IMR-90 (cell line): ENCODE data around the gene PPP1R14C. TPM values are rescaled to one million over a fixed set of nuclear protein-coding genes. Genes with fewer than 3 reads are reported as not detected.

ENCODE experiments used
- ATAC-seq: fragments of 200-7000 bp; cut with Tn5 transposase; 2 replicates; pipeline ENCODE4 v1.9.1; 2020; ENCODE audit warnings: low read depth, mild to moderate bottlenecking, moderate library complexity
- BruUV-seq: library from RNA; stranded (reverse); fragments of 400-500 nt; replicated peaks from 2 replicates; lab custom pipeline; 2021; lab: Mats Ljungman, UMichigan
- CTCF ChIA-PET: fragments of 300-600 bp; formaldehyde crosslinking; extraction: SDS; loops from one replicate; lab custom pipeline; 2021; ENCODE audit warnings: antibody characterized with exemption; lab: Yijun Ruan, JAX
- POLR2A ChIA-PET: fragments of 300-600 bp; sonication (Branson Sonifier 250); formaldehyde crosslinking; loops from one replicate; lab custom pipeline; 2022; ENCODE audit warnings: antibody characterized with exemption; ENCODE audit not compliant: unreplicated experiment; lab: Charles Lee
- DNase-seq: peaks from one replicate; pipeline ENCODE4 v3.0.0; 2013
- H2AFZ ChIP-seq: replicated peaks from 2 replicates; pipeline ENCODE3; 2013; ENCODE audit warnings: low read length, mild to moderate bottlenecking; ENCODE audit not compliant: poor library complexity
- H2AK5ac ChIP-seq: 2 replicates; pipeline ENCODE4 v1.6.1; 2013; ENCODE audit warnings: low read depth, low read length, inconsistent platforms
- H2AK9ac ChIP-seq: replicated peaks from 2 replicates; pipeline ENCODE3; 2013; ENCODE audit warnings: mild to moderate bottlenecking, low read depth, low read length, moderate library complexity; ENCODE audit not compliant: poor library complexity
- H2BK120ac ChIP-seq: 2 replicates; pipeline ENCODE4 v1.6.1; 2013; ENCODE audit warnings: low read depth, low read length, inconsistent platforms
- H2BK15ac ChIP-seq: 3 replicates; pipeline ENCODE4 v1.6.1; 2013; ENCODE audit warnings: low read depth, low read length, inconsistent platforms
- H2BK20ac ChIP-seq: 2 replicates; pipeline ENCODE4 v1.6.1; 2013; ENCODE audit warnings: low read depth, mild to moderate bottlenecking, inconsistent platforms, low read length, moderate library complexity
- H2BK5ac ChIP-seq: 2 replicates; pipeline ENCODE4 v1.6.1; 2013; ENCODE audit warnings: mild to moderate bottlenecking, low read depth, low read length, inconsistent platforms; ENCODE audit not compliant: poor library complexity, severe bottlenecking
- H3K14ac ChIP-seq: replicated peaks from 2 replicates; pipeline ENCODE4 v1.6.1; 2013; ENCODE audit warnings: low read depth, low read length, inconsistent platforms
- H3K18ac ChIP-seq: 2 replicates; pipeline ENCODE4 v1.6.1; 2013; ENCODE audit warnings: low read depth, low read length, control low read depth
- H3K23ac ChIP-seq: 2 replicates; pipeline ENCODE4 v1.6.1; 2013; ENCODE audit warnings: low read depth, low read length, inconsistent platforms
- H3K27ac ChIP-seq: 2 replicates; pipeline ENCODE4 v1.5.1; 2013; ENCODE audit warnings: mild to moderate bottlenecking, control low read depth, low read length; ENCODE audit not compliant: insufficient read depth
- H3K27me3 ChIP-seq: 2 replicates; pipeline ENCODE4 v1.6.1; 2013; ENCODE audit warnings: low read length; ENCODE audit not compliant: control insufficient read depth, insufficient read depth
- H3K36me3 ChIP-seq: 2 replicates; pipeline ENCODE4 v1.6.1; 2013; ENCODE audit warnings: low read length, mixed read lengths; ENCODE audit not compliant: control insufficient read depth, insufficient read depth
- H3K4ac ChIP-seq: 2 replicates; pipeline ENCODE4 v1.6.1; 2013; ENCODE audit warnings: low read depth, low read length, inconsistent platforms
- H3K4me1 ChIP-seq: 2 replicates; pipeline ENCODE4 v1.6.1; 2013; ENCODE audit warnings: low read length, mixed read lengths; ENCODE audit not compliant: control insufficient read depth, insufficient read depth
- H3K4me2 ChIP-seq: 2 replicates; pipeline ENCODE4 v1.6.1; 2013; ENCODE audit warnings: low read depth, mild to moderate bottlenecking, control low read depth, low read length, moderate library complexity
- H3K4me3 ChIP-seq: 2 replicates; pipeline ENCODE4 v1.5.1; 2013; ENCODE audit warnings: low read depth, mild to moderate bottlenecking, control low read depth, low read length, moderate library complexity; ENCODE audit not compliant: insufficient read depth
- H3K56ac ChIP-seq: 2 replicates; pipeline ENCODE4 v1.6.1; 2013; ENCODE audit warnings: low read length, inconsistent platforms; ENCODE audit not compliant: insufficient read depth; ENCODE audit errors: extremely low read depth
- H3K79me1 ChIP-seq, 2 experiments: 2 replicates each; pipeline ENCODE4 v1.6.1; 2013; ENCODE audit warnings: low read length in 2 of 2, inconsistent platforms in 1 of 2, low read depth in 1 of 2
- H3K9ac ChIP-seq: 2 replicates; pipeline ENCODE4 v1.6.1; 2013; ENCODE audit warnings: low read depth, low read length, control low read depth
- H3K9me1 ChIP-seq: 2 replicates; pipeline ENCODE4 v1.6.1; 2013; ENCODE audit warnings: low read length, inconsistent platforms; ENCODE audit not compliant: insufficient read depth
- H3K9me3 ChIP-seq: 2 replicates; pipeline ENCODE4 v1.6.1; 2013; ENCODE audit warnings: low read length; ENCODE audit not compliant: control insufficient read depth, insufficient read depth
- H4K20me1 ChIP-seq: 2 replicates; pipeline ENCODE4 v1.6.1; 2013; ENCODE audit warnings: low read length, inconsistent platforms; ENCODE audit not compliant: insufficient read depth
- H4K5ac ChIP-seq: 2 replicates; pipeline ENCODE4 v1.6.1; 2013; ENCODE audit warnings: mild to moderate bottlenecking, low read depth, low read length, control low read depth
- H4K8ac ChIP-seq, 2 experiments: 2 replicates each; pipeline ENCODE4 v1.6.1; 2013; ENCODE audit warnings: low read depth in 2 of 2, low read length in 2 of 2, control low read depth in 1 of 2, inconsistent platforms in 1 of 2
- H4K91ac ChIP-seq: 2 replicates; pipeline ENCODE4 v1.6.1; 2013; ENCODE audit warnings: low read depth, low read length, inconsistent platforms; ENCODE audit not compliant: insufficient read depth
- BHLHE40 ChIP-seq: fragments of 150-350 bp; IDR thresholded peaks from 2 replicates; pipeline ENCODE4 v1.6.1; 2016; ENCODE audit warnings: mild to moderate bottlenecking, low read depth, low read length
- CEBPB ChIP-seq: IDR thresholded peaks from 2 replicates; pipeline ENCODE4 v1.6.1; 2012; ENCODE audit warnings: low read depth, low read length, improper control_type of control experiment
- CHD1 ChIP-seq: IDR thresholded peaks from 2 replicates; pipeline ENCODE4 v1.6.1; 2012; ENCODE audit warnings: low read depth, low read length, improper control_type of control experiment
- CTCF ChIP-seq: conservative IDR thresholded peaks from 2 replicates; pipeline ENCODE4 v1.5.1; 2012; ENCODE audit warnings: mild to moderate bottlenecking, low read depth, low read length, improper control_type of control experiment
- ELK1 ChIP-seq: fragments of 150-350 bp; IDR thresholded peaks from 2 replicates; pipeline ENCODE4 v1.6.1; 2016; ENCODE audit warnings: low read depth, mild to moderate bottlenecking, low read length, moderate library complexity, borderline replicate concordance
- MAFK ChIP-seq: IDR thresholded peaks from 2 replicates; pipeline ENCODE4 v1.6.1; 2012; ENCODE audit warnings: low read depth, low read length, improper control_type of control experiment
- MAZ ChIP-seq: IDR thresholded peaks from 2 replicates; pipeline ENCODE4 v1.6.1; 2012; ENCODE audit warnings: low read depth, mild to moderate bottlenecking, low read length, improper control_type of control experiment, moderate library complexity, borderline replicate concordance
- MXI1 ChIP-seq: IDR thresholded peaks from 2 replicates; pipeline ENCODE4 v1.6.1; 2012; ENCODE audit warnings: low read depth, mild to moderate bottlenecking, low read length, moderate library complexity, borderline replicate concordance
- NFE2L2 ChIP-seq: fragments of 150-350 bp; IDR thresholded peaks from 2 replicates; pipeline ENCODE4 v1.6.1; 2016; ENCODE audit warnings: low read depth, mild to moderate bottlenecking, low read length
- POLR2A ChIP-seq: IDR thresholded peaks from 2 replicates; pipeline ENCODE4 v1.6.1; 2012; ENCODE audit warnings: mild to moderate bottlenecking, low read depth, low read length
- RAD21 ChIP-seq: IDR thresholded peaks from 2 replicates; pipeline ENCODE4 v1.6.1; 2012; ENCODE audit warnings: low read length, improper control_type of control experiment
- RCOR1 ChIP-seq: IDR thresholded peaks from 2 replicates; pipeline ENCODE4 v1.6.1; 2012; ENCODE audit warnings: mild to moderate bottlenecking, low read length, improper control_type of control experiment; ENCODE audit not compliant: insufficient replicate concordance
- RFX5 ChIP-seq: IDR thresholded peaks from 2 replicates; pipeline ENCODE4 v1.8.0; 2012; ENCODE audit warnings: low read depth, mild to moderate bottlenecking, low read length, moderate library complexity
- SMC3 ChIP-seq: fragments of 150-350 bp; IDR thresholded peaks from 2 replicates; pipeline ENCODE4 v1.6.1; 2016; ENCODE audit warnings: low read depth, mild to moderate bottlenecking, antibody characterized with exemption, low read length, moderate library complexity
- USF2 ChIP-seq: fragments of 150-350 bp; IDR thresholded peaks from 2 replicates; pipeline ENCODE4 v1.6.1; 2017; ENCODE audit warnings: mild to moderate bottlenecking, antibody characterized with exemption, low read length, low read depth
- WGBS, 2 experiments: methylation state at CpG; one replicate each; pipeline versions ENCODE4 v1.1.5 to v1.1.7; 2013; ENCODE audit warnings: missing lambda C conversion rate in 2 of 2; ENCODE audit not compliant: insufficient read length in 1 of 2; ENCODE audit errors: extremely low coverage in 2 of 2; 5-methylcytosine and 5-hydroxymethylcytosine counted together
- dilution Hi-C: fragments of 300-500 bp; cut with HindIII; formaldehyde crosslinking; loops from one replicate; pipeline ENCODE4 v1.14.3; 2018; ENCODE audit warnings: low sequenced_read_pairs; ENCODE audit not compliant: unreplicated experiment
- in situ Hi-C: fragments of 300-500 bp; cut with MboI; formaldehyde crosslinking; loops from 3 replicates; pipeline ENCODE4 v1.14.3; 2019; ENCODE audit warnings: low sequenced_read_pairs, inconsistent platforms, mixed read lengths
- intact Hi-C: fragments of 100-400 bp; cut with micrococcal nuclease; formaldehyde crosslinking; loops from 2 replicates; pipeline ENCODE4 v1.10.0; 2022
- polyA plus RNA-seq, 3 experiments: library from polyadenylated mRNA; depleted of rRNA; stranded (reverse); fragments of >200 nt; gene quantifications; 2 replicates each; pipeline ENCODE4 v1.2.3, GENCODE V29; 2012; ENCODE audit warnings: low replicate concordance in 1 of 3
- total RNA-seq: library from RNA; depleted of rRNA; stranded (reverse); fragments of >200 nt; gene quantifications from 2 replicates; pipeline ENCODE4 v1.2.3, GENCODE V29; 2012

Gene PPP1R14C
- total and polyA plus RNA-seq, 2 of the 4 experiments (the other 2 are of a cell fraction) = not detected

- in situ Hi-C loops (no loop called here), intact Hi-C loops (no loop called here), dilution Hi-C loops (no loop called here)
- POLR2A ChIA-PET = no interaction called here
- no peak overlapping the region for H2AK9ac ChIP-seq
- H2BK20ac ChIP-seq = no peak overlapping the region
- TF ChIP-seq SMC3 = no peak
- TF ChIP-seq ELK1 = no peak
- TF ChIP-seq RAD21 = no peak
- no peak for TF ChIP-seq RFX5
- TF ChIP-seq MAFK = no peak
- no peak for TF ChIP-seq BHLHE40
- no peak for TF ChIP-seq MXI1
- no peak for TF ChIP-seq CTCF
- TF ChIP-seq CEBPB = no peak
- no peak for TF ChIP-seq RCOR1
- no peak for TF ChIP-seq POLR2A
- TF ChIP-seq CHD1 = no peak
- no peak for TF ChIP-seq NFE2L2
- no peak for TF ChIP-seq USF2
- TF ChIP-seq MAZ = no peak
- H4K5ac ChIP-seq = no peak overlapping the region
- DNase-seq (no peak), ATAC-seq (no peak)
- no peaks in the 10 kb centered on the region for H3K9me1 ChIP-seq
- H3K4ac ChIP-seq = no peak overlapping the region
- WGBS, 2 experiments = no CpG with 5 or more reads among the region's 6 CpGs
- CTCF ChIA-PET = interaction anchor here (1.4 kb wide), 1 partner anchor 13 kb away, joined by 3 read pairs; no protein-coding TSS in a partner anchor
- no peak overlapping the region for H3K18ac ChIP-seq
- peaks cover 39% of the 10 kb centered on the region for H3K27me3 ChIP-seq
- H2BK5ac ChIP-seq = no peak overlapping the region
- no peak overlapping the region for H4K91ac ChIP-seq
- no peak overlapping the region for H3K23ac ChIP-seq
- no TSS peak for BruUV-seq
- H3K27ac ChIP-seq = no peak overlapping the region
- H4K8ac ChIP-seq = no peak overlapping the region
- no peaks in the 10 kb centered on the region for H3K4me1 ChIP-seq
- H3K14ac ChIP-seq = no peak overlapping the region
- H3K4me2 ChIP-seq = no peak overlapping the region
- H2BK15ac ChIP-seq = no peak overlapping the region
- H2AK5ac ChIP-seq = no peak overlapping the region
- H3K79me1 ChIP-seq = no peaks in the 10 kb centered on the region
- no peak overlapping the region for H3K4me3 ChIP-seq
- H3K36me3 ChIP-seq = no peaks in the 10 kb centered on the region
- no peak overlapping the region for H2BK120ac ChIP-seq
- no peak overlapping the region for H3K9ac ChIP-seq
- H3K9me3 ChIP-seq = no peaks in the 10 kb centered on the region
- no peak overlapping the region for H3K56ac ChIP-seq
- no peaks in the 10 kb centered on the region for H4K20me1 ChIP-seq
- no peak overlapping the region for H2AFZ ChIP-seq
Measured at GRCh38 chr6:150093397-150093796, 49.4 kb upstream of the PPP1R14C start.
